ENCODE measurements around the gene SLC35A3.

DNA sequence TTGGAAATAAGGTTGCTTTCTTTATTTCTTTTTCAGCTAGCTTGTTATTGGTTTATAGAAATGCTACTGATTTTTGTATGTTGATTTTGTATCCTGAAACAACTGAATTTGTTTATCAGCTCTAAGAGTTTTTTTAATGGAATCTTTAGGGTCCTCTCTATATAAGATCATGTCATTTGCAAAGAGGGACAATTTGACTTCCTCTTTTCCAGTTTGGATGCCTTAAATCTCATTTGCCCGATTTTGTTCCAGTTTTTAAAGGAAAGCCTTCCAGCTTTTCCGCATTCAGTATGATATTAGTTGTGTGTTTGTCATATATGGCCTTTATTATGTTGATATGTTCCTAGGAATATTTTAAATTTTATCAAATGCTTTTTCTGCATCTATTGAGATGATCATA, 31.7 kb downstream of the SLC35A3 start:
- TF ChIP-seq, protein P1, sequence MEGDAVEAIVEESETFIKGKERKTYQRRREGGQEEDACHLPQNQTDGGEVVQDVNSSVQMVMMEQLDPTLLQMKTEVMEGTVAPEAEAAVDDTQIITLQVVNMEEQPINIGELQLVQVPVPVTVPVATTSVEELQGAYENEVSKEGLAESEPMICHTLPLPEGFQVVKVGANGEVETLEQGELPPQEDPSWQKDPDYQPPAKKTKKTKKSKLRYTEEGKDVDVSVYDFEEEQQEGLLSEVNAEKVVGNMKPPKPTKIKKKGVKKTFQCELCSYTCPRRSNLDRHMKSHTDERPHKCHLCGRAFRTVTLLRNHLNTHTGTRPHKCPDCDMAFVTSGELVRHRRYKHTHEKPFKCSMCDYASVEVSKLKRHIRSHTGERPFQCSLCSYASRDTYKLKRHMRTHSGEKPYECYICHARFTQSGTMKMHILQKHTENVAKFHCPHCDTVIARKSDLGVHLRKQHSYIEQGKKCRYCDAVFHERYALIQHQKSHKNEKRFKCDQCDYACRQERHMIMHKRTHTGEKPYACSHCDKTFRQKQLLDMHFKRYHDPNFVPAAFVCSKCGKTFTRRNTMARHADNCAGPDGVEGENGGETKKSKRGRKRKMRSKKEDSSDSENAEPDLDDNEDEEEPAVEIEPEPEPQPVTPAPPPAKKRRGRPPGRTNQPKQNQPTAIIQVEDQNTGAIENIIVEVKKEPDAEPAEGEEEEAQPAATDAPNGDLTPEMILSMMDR (conservative IDR thresholded peaks at IDR 0.05; ENCODE audit: low read depth, low read length), result no peak
- TF ChIP-seq EZH2phosphoT487 (IDR thresholded peaks at IDR 0.05; ENCODE audit: borderline replicate concordance, low read length), result no peak

Data from PC-3 (cell line).